HG02759 (cell line): ENCODE measurements around the gene CASZ1.

Experiments used
- ATAC-seq: cut with Tn5 transposase; IDR thresholded peaks from one replicate; pipeline ENCODE4 v1.9.1; 2021; ENCODE audit warnings: mild to moderate bottlenecking, moderate library complexity; ENCODE audit not compliant: unreplicated experiment

The CASZ1 gene

DNA sequence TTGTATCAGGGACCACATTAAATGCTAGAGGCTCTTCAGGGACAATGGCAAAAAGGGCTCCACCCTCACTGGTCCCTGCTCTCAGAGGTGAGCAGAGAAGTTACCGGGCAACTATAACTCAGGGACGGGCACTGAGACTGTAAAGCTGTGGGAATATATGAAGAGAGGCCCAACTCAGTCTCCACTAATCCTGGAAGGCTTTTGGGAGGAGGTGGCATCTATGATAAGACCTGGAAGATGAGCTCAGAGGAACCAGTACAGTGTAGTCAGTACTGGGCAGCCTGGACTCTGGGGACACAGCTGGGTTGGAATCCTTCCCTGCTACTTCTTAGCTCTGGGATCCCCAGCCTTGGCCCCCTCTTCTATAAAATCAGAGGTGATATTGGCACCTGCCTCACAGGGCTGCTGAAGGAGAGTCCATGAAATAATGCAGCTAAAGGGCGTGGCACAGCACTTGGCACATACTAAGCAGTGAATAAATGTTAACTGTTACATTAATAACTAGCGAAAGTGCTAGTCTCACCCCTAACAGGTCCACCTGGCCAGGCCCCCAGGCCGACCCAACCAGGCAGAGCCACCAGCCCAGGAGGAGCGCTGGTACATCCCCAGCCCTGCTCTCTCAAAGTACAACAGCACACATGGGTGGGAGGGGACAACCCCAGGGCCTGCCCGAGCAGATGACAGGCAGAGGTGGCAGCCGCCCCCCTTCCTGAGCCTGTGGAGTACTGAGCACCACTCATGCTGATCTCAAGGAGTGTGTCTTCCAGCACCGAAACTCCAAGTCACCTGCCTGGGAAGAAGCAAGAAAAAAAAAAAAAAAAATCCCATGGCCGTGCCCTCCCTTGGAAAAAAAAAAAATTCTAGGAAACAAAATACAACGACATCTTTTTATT is 62.7 kb downstream of the CASZ1 start:
- ATAC-seq: peak; percentile 56

DNA sequence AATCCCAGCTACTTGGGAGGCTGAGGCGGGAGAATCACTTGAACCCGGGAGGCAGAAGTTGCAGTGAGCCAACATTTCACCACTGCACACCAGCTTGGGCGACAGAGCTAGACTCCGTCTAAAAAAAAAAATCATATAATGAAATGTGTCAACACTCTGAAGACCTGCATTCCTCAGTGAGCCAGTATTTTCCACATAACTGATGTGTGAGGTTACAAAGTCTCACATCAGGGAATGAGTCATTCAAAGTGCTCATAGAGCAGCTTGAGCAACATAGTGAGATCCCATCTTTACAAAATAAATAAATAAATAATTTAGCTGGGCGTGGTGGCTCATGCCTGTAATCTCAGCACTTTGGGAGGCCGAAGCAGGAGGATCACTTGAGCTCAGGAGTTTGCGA is 65.5 kb downstream of the CASZ1 start:
- ATAC-seq: no peak

DNA sequence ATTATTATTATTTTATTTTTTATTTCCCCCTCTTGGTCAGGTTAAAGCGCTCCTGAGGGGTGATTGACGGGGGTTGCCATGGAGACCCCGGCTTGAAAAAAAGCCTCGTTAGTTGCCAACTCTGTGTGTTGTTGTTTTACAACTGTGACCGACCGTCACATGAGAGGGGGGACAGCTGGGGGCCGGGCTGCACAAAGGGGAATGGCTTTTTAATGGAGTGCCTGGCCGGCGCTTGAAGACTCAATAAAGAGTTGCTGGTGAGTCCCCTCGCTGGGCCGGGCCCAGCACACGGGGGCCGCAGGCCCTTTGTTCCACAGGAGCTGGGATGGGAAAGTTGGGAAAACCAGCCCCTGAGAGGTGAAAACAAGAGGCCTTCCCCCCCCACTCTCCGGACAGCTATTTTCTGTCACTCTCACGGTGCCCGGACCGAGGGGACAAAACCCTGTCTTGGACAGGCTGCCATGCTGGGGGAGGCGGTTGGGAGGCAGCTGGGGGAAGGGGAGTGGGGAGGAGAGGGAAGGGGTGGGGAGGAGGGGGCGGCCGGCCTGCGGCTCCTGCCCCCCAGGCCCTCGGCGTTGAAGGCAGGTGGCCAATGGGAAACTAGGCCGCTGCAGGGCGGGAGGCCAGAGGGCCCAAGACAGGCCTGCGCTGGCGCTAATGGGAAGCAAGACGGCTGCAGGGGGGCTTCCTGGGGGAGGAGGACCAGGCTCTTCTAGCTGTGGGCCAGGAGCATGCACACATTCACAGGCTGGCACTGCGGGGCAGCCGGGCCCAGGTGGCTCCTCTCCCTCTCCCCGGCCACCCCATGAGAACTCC is 67.6 kb downstream of the CASZ1 start:
- ATAC-seq: no peak

DNA sequence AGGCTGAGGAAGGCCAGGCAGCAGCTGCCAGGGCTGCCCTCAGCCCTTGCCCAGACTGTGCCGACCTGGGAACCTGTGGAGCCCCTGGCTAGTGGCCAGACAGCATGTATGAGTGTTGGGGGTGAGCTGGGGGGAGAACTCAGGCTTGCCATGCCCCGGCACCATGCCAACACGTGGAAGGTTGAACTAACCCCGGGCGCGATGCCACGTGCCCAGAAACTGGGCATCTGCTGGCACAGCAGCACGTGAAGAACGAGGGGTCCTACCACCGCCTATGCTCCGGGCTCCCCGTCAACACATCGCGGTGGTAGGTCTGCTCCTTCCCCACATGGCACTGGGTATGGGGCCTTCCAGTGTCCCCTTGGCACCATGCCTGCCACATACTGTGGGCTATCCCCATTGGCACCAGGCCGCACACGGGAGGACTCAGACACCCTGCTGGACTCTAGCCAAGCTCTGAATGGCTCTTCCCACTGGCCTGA is 68.7 kb downstream of the CASZ1 start:
- no peak for ATAC-seq

DNA sequence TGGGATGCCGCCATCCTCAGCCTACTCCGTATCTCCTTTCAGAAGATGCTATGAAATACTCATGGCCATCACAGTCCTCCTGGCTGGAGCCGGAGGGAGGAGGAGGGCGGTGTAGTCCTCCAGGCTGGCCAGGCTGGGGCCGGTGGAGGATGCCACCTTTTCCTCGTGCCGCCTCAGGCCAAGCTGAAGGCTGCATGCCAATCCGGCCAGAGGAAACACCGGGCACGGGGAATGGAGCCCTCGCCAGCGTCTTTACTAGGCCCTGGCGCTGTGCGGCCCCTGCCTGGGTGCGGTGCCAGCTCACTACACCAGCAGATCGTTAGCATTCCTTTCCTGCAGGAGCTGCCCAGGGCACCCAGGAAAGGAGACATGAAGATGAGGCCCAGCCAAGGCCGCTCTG is 70.1 kb downstream of the CASZ1 start:
- ATAC-seq: no peak

DNA sequence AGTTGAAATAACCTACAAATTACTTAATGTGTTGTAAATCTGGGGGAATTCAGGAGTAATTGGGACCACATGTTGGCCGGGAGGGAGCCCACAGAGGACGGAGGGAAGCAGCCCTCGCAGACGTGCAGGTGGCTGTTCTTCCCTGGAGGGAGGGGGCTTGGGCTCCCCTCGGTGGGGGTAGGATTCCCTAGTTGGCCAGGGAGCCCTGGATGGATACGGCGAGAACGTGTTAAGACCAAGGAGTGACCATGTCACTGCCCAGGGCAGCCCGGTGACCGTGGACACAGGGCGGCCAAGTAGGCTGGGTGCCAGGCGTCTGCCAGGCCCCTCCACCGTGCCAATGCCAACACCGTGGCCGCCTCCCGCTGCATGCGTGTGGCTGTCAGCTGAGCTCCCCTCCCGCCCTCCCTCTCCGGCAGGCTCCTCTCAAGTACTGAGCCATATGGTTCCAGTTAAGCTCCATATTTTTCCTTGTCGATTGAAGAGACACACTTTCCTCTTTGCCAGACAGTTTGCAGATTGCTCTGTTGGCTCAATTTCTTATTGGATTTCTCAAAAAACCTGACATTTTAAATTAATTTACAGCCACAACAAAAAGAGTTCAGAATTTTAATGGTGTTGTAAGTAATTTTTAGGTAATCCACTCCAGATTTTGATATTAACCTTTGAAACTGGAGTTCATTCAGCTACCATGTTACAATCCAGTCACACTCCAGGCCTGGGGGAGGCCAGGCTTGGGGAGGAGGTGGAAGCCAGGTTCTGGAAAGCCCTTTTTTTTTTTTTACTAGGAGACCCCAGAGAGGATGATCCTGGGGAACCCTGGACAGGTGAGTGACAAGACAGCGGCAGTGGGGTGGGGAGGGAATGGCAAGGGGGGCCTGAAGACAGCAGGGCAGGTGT is 71.2 kb downstream of the CASZ1 start:
- no peak for ATAC-seq

DNA sequence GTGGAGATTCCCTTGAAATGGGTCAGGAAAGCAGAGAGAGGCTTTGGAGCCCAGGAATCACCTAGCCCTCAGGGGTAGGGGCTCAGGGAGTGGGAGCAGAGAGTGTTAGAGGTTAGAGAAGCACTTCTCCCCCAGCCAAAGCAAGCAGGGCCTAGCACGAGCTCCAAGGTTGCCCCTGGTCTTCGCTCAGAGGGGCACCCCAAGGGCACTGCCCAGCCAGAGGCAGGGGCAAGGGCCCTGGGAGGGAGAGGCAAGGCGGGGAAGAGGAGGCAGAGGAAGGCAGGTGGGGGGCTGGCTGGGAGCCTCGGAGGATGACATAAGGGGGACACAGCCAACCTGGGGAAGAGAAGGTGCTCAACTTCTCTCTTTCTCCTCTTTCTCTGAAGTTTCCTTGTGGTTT is 71.9 kb downstream of the CASZ1 start:
- ATAC-seq: no peak

DNA sequence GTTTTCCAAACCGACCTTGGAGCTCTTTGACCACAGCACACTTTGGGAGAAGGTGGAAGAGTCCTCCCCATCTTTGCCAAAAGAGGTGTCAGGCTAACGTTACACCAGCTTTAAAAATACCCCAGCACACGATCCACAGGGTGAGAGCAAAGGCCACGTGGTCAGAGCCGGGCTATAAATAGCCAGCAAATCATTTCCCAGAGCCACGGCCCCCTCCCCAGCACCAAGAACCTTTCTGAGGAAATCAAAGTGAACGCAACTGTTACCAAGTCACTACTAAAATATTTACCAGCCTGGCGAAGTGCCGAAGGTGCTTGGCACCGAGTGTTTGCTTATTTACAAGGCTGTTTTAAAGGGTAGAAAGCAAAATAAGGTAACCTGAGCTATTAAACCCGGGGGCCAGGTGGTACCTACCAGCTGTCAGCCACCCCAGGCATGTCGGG is 72.4 kb downstream of the CASZ1 start:
- ATAC-seq: no peak

DNA sequence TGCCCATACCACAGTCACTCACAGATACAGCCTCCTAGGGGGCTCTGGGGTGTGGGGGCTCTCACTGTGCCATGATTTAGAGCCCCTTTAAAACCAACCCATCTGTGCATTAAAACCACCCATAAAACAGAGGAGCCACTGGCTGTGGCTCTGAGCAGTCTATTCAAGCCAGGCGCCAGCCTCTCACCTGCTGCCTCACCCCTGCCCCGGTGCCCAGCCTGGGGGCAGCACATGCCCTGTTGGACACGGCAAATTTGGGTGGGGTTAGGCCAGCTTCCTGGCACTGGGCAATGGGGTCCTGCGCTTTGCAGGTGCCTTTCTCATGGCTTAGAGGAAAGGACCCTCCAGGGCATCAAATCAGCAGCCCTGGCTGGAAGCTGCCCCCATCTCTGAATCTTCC is 73.1 kb downstream of the CASZ1 start:
- ATAC-seq: no peak

DNA sequence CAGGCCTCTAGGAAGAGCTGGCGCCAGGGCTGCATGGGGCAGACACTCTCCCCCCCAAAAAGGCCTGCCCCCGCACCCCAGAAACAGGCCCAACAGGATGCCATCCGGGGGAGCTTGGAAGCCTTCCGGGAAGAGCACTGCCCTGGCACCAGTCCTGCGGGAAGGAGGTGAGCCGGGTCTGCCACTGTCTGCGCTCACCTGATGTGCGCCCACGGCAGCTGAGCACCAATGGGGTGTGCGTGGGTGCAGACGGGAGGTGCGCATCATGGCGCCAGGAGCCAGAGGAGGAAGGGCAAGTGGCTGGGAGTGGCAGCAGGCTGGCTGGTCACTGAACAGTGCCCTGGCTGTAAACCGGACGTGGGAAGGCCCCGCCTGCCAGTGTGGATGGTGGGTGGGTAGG is 73.6 kb downstream of the CASZ1 start:
- no peak for ATAC-seq

DNA sequence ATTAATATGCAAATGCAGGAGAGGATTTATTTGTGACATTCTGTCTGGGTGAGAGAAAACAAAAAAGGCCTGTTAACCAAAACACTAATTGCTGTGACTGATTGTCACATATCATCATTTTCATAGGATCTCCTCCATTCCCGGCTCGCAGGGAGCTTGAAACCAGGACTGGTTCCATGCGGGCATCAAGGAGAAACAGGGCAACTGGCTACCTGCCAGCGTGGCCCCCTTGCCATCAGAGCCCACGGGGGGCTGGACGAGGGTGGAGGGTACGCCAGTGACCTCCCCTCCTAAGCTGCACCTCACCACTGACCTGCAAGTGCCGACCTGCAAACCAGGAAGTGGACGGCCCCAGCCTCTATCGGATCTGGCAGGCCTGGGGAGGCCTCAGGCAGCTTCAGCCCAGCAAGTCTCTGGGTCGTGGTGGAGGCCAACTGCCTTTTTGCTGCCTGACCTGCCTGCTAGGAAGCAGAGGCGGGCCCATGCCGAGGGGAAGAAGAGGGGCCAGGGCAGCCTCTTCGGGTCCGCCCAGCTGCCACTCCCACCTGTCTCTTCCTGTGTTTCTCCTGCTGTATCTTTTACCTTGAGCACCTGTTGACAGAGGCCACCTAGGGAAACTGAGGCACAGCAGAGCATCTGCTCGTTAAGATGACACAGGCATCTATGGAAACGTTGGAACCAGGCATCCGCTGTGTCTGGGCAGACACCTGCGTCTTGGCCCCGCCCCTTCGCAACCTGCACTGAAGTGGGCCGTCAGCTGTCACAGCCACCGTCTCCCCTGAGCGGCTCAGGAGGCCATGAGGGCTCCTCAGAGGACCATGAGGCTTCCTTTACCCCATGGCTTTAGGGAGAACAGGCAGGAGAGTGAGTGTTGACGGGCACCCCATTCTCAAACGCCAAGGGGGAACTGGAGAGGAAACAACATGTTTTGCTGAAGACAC is 74.8 kb downstream of the CASZ1 start:
- ATAC-seq: no peak

DNA sequence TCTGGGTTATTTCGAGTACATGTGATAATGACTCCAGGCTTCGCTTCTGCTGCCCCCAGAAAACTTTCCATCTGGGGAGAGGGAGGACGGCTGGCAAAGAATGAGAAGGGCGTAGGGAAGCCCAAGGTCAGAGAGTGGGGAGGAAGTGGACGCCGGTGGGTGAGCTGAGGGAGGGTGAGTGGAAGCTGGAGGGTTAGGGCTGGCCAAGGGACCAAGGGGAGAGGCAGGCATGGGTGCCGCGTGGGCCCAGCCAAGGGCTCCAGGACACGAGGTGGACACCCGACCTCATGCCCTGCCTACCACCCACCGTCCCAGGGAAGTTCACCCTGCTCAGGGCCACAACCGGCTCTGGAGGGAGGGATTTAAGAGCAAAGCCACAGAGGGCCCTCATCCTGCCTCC is 75.8 kb downstream of the CASZ1 start:
- no peak for ATAC-seq

DNA sequence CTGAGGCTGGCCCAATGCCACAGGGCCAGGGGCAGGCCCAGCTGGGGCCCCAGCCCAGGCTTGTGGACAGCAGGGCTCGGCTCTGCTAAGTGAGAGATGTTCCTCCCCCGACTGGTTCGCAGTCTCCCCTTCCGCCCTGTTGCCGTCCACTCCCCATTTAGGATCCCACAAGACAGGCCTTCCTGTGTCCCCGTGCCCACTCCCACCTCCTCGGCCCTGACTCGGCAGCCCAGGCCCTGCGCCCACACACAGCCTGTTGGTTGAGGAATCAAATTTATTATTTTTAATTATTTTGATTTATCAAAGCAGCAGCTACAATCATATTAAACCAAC is 78.4 kb downstream of the CASZ1 start:
- no peak for ATAC-seq

DNA sequence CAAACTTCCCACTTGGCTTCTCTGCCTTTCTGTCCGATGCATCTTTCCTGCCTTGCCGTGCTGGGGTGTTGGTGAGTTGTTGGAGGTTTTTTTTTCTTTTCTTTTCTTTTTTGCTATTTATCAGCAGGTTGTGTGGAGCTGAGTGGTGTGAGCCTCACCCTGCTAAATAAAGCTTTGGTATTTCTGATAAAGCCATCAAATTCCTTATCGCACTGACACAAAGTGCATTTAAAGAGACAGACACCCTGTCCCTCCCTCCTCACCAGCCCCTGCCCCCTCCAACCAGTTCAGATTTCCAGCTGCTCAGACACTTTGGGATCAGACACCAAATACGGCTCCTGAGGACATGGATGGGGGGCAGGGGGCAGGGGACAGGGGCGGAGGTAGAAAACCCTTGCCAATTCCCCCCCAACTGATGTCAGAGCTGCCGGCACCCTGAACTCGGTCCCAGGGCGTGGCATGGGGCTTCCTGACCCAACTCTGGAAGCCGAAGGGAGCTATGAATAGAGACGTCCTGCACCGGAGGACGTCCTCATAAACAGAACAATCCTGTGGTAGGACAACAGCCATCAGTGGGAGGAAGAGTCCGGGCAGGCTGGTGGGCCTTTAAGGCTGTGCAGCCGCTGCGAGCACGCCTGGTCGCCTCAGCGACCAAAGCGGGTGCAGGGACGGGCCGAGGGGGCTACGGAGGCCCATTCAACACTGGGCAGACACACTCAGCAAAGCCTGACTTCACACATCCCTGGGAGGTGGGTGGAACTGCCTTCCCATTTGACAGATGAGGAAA is 79.0 kb downstream of the CASZ1 start:
- ATAC-seq: no peak

DNA sequence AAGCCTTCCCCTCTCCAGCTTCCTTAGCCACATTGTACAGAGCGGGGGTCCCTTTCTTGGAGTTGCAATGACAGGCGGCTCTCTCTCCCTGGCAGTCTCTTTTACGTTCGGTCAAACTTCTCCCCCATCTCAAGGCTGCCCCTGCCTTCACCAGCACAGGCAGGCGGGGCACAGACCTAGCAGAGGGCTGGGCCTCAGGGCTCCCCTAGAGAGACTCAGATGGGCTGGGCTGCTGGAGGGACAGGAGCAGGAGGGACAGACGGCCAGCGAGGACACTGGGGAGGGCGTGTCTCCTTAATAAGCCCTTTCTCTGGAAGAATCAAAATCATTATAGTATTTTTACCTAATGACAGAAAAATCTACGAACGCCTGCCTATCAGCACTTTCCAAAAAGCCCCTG is 79.6 kb downstream of the CASZ1 start:
- no peak for ATAC-seq

DNA sequence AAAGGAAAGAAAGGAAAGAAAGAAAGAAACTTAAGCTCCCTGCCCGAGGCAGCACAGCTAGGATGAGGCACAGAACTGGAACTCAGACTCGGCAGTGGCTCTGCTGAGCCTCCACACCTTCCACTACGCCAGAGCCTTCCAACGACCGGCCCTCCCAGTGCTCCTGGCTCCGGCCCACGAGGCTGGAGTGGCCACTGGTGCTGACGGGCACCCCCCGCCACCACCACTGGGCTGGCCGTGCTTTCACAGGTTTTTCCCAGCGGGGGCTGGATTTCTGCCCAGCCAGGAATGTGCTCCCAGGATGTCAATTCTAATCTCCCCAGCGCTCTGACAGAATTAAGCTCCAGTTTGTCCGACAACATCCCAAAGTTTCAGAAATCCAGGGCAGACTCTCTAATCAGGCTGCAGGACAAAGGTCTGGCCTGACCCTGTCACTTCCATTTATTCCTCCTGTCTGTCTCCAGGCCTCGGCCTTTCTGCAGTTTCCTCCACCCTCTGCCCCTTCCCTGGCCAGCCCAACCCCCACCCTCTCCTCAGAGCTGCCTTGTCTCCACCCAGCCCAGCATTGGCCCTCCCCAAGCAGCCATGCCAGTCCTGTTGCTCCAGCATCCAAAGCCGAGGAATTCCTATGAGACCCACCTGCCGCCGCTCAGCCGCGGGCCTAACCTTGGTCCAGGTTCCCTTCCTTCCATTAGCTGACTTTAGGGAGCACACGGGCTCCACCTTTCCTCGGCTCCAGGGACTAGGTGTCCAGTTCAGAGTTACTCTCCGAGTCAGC is 81.9 kb downstream of the CASZ1 start:
- no peak for ATAC-seq

DNA sequence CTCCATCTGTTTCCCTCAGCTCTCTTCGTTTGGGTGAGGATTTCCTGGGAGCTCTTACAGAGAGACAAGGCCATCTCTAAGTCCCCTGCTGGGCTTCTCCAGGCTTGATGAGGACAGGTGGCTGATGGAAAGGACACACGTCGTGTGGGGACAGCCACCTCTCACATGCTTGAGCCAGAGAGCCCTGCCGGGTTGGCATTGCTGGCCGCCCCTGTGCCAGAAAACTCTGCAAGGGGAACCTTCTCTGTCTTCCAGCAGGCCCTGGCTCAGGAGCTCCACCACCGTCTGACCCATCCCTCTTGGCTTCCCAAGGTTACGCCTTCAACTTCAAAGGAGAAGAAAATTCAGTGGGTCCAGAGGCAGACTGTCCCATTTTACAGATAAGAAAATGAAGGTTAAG is 82.8 kb downstream of the CASZ1 start:
- ATAC-seq: no peak

DNA sequence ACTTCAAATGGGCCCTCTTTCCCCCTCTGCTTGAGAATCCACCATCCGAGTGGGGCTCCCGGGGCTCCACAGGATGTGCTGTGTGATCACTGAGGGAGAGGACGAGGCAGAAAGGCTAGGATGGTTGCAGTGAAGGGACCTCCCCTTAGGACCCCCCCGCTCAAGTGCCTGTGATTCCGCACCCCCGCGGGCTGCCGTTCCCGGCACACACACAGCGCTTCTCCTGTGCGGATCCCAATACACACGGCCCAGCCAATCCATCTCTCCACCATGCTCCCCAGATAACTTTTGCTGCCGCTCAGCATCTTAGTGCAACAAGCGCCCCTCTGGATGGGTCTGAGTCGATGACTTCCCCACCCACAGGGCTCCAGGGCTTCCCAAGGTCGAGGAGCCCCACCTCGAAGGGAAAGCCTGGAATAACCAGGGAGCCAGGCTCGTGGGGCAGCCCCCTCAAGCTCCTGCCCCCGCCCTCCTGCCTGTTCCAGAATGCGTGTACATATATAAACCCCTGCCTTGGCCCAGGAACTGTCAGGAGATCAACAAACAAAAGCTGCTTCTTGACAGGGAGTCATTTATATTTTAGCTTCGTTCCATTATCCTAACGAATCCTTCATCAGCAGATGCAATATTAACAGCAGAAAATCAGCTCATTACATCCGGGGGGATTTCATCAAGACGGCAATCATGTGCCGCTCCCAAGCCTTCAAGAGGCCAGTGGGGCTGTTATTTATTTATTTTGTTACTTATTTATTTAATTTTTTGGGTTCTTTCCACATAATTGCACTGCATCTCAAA is 83.7 kb downstream of the CASZ1 start:
- ATAC-seq: no peak
